ENCODE results near the gene KRT34. TPM values are rescaled to one million over a fixed set of nuclear protein-coding genes. Genes with fewer than 3 reads are reported as not detected.
"Not testable (repeated sequence)": the region's sequence is repeated elsewhere in the genome, so short reads cannot be mapped to it uniquely, and the experiment has no call there.

Gene KRT34
- total RNA-seq (2014; rRNA removed; shearing (Covaris generic); ENCODE audit: low replicate concordance) = 0.20 TPM in 1 of 2 replicates, not detected in the other

DNA sequence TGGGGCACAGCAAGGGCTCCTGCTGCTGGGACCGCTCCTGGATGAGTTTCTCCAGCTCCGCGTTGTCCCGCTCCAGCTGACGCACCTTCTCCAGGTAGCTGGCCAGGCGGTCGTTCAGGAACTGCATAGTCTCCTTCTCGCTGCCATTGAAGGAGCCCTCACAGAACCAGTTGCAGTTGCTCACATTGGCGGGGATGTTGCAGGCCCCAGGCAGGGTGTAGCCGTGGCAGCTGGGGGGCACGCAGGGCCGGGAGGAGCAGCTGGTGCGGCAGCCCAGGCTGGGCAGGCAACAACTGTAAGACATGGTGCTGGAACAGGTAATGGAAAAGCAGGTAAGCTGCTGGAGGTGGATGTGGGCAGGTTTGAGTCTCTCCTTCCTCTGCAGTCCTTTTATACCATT is at the start of gene KRT34:
KRT34 (minus strand) TSS at position 364 of the 400 bp plus-strand sequence; CDS start at position 304, 60 bp downstream.
- in situ Hi-C loops (cut with HindIII; ENCODE audit: low pct_unique_long_range_greater_than_20kb, low sequenced_read_pairs); DNase-seq (ENCODE audit: low read depth): not testable (repeated sequence)

DNA sequence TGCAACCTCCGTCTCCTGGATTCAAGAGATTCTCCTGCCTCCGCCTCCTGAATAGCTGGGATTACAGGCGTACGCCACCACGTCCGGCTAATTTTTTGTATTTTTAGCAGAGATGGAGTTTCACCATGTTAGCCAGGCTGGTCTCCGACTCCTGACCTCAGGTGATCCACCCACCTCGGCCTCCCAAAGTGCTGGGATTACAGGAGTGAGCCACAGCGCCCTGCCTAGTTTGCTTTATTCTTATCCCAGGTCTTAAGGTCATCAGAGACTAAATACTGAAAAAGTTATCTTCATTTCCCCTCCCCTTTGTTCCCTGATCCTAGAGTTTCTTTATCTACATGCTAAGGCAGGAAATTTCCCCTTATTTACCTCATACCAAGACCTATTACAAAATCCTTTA is 48.3 kb upstream of the KRT34 start:
- in situ Hi-C loops (cut with HindIII; ENCODE audit: low pct_unique_long_range_greater_than_20kb, low sequenced_read_pairs) = not testable (repeated sequence)

DNA sequence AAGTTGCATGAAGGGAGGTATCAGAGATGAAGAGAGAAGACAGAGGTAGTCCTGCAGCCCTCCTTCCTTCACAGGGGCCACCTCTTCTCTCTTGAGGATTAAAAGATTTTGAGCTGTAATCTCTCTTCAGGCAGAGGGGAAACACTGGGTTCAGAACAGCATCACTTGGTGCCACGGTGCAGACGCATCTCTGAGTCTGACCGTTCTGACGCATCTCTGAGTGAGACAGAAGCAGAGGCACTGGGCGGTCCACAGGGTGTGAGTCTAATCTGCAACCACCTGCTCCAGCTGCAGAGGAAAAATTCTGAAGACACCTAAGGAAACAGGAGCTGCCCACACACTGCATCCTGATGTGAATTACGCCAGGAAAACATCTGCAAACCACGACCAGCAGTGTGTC is 47.6 kb upstream of the KRT34 start:
- DNase-seq (ENCODE audit: low read depth) = no peak
- in situ Hi-C loops (cut with HindIII; ENCODE audit: low pct_unique_long_range_greater_than_20kb, low sequenced_read_pairs) = no loop called here

More for the DNA sequence above, 48.3 kb upstream of the KRT34 start:
- DNase-seq (ENCODE audit: low read depth) = not testable (repeated sequence)

DNA sequence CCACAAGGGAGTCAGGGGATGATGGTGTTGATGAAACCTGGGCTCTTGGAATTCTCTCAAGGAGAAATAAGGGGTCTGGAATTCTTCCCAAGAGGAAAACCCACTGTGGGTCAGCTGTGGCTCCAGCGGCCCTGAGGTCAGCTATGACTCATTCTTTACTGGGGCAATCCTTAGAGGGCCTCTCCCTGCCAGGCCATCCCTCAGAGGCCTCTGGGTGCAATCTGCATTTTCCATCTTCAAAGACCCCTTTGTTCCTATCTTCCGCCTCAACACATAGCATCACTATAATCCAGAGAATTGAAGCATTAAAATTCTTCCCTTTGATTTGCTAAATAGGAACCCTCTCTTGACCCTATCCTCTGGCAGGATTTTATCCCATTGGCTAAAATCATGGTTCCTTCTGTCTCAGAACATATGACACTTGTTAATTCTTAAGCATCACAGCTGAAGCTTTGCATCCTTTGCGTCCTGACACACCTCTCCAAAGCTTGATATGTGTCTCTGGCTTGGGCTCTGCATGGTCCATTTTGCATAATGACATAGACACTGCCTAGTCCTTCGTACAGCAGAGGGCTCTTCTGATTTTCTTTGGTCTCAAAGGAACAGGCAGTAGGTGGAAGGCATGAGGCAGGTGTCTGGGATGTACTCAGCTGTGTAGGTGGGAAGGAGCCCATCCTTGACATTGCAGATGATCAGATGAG is 46.6 kb upstream of the KRT34 start:
- in situ Hi-C loops (cut with HindIII; ENCODE audit: low pct_unique_long_range_greater_than_20kb, low sequenced_read_pairs) = no loop called here

DNA sequence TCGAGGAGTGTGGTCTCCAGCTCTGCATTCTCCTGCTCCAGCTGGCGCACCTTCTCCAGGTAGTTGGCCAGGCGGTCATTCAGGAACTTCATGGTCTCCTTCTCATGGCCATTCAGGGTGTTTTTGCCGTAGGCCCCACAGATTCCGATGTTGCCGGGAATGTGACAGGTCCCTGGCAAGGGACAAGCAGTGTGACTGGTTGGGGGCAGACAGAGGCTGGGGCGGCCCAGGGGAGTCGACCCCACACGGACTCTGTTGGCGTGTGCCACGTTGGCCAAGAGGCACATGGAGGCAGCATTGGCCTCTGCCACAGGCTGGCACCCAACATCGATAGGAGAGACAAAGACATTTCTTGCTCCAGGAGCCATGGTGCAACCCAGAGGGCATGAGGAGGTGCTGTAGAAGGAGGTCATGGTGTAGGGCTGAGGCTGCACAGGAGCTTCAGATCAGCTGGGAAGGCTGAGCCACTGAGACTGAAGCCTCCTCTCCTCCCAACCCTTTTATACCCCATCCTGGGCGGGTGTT is 42.1 kb upstream of the KRT34 start, which contains the start of gene KRT37:
KRT37 (minus strand) TSS at position 475 of the 525 bp plus-strand sequence; CDS start at position 413, 62 bp downstream.
- in situ Hi-C loops (cut with HindIII; ENCODE audit: low pct_unique_long_range_greater_than_20kb, low sequenced_read_pairs) = no loop called here
- no peak for DNase-seq (ENCODE audit: low read depth)

More for the DNA sequence above, 46.6 kb upstream of the KRT34 start:
- no peak for DNase-seq (ENCODE audit: low read depth)

DNA sequence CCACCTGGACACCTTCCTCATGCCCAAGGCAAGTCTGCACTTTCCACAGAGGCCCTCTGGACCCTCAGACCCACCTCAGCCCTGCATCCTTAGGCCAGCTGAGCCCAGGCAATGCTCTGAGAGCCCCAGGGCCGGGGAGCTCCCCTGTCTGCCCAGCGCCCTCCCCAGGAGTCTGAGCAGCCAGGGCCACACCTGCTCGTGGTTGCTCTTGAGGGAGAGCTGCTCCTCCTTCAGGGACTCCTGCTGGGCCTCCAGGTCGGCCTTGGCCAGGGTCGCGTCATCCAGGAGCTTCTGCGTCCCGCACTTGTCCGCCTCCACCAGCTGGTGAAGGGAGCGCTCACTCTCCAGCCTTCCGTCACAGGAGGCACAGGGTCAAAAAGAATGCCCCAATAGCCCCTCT is 40.5 kb upstream of the KRT34 start:
- in situ Hi-C loops (cut with HindIII; ENCODE audit: low pct_unique_long_range_greater_than_20kb, low sequenced_read_pairs); DNase-seq (ENCODE audit: low read depth): not testable (repeated sequence)

DNA sequence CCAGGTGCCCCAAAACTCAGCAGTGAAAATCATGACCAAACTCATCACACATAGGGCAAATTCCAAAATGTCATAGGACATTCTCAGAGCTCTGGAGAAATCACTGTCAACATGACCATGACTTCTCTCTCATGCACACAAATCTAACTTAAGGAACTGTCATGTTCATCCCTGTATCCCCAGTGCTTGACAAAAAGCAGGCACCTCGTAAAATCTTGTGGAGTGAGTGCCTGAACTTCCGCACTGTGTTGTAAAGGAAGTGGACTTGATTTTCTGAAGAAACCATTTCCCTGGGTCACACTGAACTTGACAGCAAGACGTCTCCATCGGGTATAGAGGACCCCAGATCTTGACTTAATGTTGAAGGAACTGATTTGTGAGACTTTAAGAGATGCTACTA is 39.5 kb upstream of the KRT34 start:
- DNase-seq (ENCODE audit: low read depth) = no peak
- in situ Hi-C loops (cut with HindIII; ENCODE audit: low pct_unique_long_range_greater_than_20kb, low sequenced_read_pairs) = no loop called here

DNA sequence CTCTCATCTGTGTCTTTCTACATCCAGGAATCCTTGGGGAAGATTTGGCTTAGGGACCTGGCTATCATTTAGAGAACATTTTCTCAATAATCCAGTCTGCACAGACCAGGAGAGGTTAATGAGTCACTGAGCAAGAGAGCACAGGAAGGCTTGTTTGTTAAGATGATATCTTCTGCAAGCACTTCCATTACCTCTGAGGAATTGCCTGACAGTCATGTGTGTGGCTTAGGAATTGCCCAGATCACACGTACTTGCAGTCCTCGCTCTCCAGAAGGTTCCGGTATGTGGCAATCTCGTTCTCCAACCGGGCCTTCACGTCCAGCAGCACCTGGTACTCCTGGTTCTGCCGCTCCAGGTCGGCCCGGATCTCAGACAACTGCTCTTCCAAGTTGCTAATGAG is 39.0 kb upstream of the KRT34 start:
- in situ Hi-C loops (cut with HindIII; ENCODE audit: low pct_unique_long_range_greater_than_20kb, low sequenced_read_pairs) = no loop called here
- DNase-seq (ENCODE audit: low read depth) = no peak

DNA sequence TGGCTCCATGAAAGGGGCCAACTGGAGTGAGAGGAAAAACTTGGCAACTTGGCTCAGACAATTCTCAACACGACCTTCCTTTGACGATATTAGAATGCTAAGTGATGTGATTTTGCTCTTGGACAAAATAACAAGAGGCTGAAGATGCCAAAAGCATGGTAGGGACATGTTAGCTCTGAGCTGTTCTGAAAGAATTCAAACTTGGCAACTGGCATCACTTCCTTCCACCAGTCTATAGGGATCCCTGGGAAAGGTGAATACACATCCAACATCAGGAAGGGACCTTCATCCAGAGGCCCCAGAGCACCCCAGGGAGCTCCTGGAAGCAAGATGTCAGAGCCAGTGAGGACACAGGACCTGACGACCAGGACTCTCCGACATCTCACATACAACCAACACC is 38.0 kb upstream of the KRT34 start:
- no peak for DNase-seq (ENCODE audit: low read depth)
- in situ Hi-C loops (cut with HindIII; ENCODE audit: low pct_unique_long_range_greater_than_20kb, low sequenced_read_pairs) = no loop called here

DNA sequence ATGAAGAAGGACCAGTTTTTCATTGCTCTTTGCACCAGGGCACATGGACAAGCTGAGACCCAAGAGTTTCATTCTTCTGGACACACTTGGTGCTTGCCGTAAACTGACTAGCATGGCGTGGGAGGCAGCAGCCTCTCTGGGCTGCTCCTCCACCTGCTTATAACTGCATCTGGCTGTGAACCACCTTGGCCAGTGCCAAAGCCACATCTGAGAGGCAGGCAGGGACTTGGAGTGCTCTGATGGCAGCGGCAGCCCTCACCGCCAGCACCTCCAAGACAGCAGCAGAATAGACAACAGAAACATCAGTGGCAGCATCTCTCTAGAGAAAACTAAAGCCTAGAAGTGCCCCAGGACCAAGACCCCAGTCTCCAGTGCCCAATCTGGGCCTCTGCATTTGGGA is 37.6 kb upstream of the KRT34 start:
- in situ Hi-C loops (cut with HindIII; ENCODE audit: low pct_unique_long_range_greater_than_20kb, low sequenced_read_pairs) = no loop called here

DNA sequence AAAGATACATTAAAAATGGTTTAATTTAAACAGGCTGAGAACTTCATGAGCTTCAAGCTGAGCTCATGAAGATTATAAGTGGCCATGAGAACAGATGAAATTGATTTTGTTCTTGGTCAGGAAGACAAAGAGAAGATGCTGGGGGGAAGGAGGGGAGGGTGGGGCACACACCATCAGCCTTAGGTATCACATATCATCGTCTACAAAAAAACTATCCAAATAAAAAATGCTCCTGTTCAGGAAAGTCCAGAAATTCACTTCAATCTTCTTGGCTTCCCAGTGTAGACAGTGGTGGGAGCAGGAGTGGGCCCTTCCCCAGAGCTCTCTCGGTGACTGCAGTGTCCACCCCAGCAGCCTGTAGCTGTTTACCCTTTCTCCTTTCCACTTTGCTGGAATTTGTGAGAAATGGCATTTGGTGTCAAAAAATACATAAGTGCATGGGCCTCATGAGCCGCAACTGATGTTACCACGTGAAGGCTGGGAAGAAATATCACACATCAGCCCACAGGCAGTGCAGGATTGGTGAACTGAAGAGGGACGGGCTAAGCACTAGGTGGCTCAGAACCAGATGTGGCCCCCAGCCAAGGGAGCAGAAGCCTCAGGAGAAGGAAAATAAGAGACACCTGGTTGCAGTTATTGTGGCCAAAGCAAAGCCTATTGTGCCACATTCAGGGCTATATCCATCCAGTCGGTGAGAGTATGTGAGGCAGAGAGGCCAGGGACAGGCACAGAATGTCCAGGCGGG is 36.2 kb upstream of the KRT34 start:
- DNase-seq (ENCODE audit: low read depth) = no peak
- in situ Hi-C loops (cut with HindIII; ENCODE audit: low pct_unique_long_range_greater_than_20kb, low sequenced_read_pairs) = no loop called here

More for the DNA sequence above, 37.6 kb upstream of the KRT34 start:
- DNase-seq (ENCODE audit: low read depth) = no peak

DNA sequence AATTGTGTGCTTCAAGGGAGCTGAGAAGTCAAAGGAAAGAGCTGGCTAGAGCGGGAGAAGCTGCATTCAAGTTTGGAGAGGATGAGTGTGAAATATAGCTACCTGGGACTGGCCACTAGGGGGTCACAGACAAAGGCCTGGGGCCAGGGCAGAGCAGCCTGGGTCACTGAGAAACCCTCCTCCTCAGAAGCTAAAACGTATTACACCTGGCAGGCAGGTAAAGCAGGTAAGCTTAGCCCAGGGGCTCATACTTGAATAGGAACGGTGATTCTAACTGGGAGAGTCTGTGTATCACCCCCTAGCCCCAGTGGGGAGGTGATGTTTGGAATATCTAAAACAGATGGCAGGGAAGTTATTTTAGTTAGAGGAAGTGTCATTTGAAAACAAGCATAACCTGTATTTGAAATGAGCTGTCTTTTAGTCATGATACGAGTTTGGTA is 35.5 kb upstream of the KRT34 start:
- in situ Hi-C loops (cut with HindIII; ENCODE audit: low pct_unique_long_range_greater_than_20kb, low sequenced_read_pairs) = no loop called here
- DNase-seq (ENCODE audit: low read depth) = no peak

DNA sequence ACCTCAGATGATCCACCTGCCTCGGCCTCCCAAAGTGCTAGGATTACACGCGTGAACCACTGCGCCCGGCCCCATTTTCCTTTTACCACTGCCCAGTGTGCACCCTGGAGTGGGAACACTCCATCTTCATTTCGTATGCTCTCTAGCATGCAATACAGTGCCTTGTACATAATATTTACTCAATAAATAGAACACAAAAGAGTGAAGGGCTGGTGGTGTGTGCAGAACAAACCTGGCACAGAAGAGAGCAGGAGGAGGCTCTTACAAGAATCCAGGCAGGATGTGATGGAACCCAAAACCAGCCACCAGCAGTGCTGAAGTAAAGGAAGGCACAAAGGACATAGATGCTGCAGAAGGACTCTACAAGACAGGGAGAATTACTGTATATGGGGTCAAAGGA is 35.0 kb upstream of the KRT34 start:
- in situ Hi-C loops (cut with HindIII; ENCODE audit: low pct_unique_long_range_greater_than_20kb, low sequenced_read_pairs) = no loop called here
- DNase-seq (ENCODE audit: low read depth) = no peak

DNA sequence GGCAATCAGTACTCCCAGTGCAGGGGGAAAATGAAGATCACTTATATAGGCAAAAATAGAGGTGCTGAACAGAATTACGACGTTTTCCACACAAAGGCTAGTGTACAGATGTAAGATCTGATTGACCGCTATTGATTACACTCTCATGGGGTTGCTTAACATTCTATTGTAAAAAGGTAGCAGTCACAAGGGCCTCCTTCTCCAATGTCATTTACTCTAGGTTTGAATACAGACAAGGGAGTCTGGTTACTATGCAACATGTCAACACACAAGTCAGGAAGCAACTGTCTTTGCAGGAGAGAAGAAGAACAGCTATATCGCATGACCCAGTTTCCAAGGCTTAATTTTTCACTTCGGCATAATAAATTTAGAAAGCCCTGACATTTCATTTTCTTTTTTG is 34.4 kb upstream of the KRT34 start:
- DNase-seq (ENCODE audit: low read depth) = no peak
- in situ Hi-C loops (cut with HindIII; ENCODE audit: low pct_unique_long_range_greater_than_20kb, low sequenced_read_pairs) = no loop called here

DNA sequence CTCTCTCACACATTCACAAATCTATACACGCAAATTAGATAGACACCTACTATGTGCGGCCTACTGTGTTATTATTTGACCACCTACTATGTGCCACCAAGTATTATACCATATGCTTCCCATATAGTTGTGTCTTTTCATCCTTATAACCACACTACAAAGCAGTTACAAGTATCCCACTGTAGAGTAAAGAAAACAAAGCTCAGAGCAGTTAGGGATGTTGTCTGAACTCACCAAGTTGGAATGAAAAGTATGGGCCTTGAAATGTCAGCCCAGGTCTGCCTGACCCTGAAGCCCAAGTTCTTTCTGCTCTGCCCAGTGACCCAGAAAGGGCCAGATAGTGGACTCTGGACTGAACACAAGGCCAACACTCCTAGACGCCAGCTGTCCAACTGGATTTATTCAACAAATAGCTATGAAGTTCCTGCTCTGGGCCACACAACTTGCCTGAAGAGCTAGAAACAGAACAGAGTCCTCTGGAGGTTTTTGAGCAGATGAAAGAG is 33.8 kb upstream of the KRT34 start:
- peak; percentile 72 for DNase-seq (ENCODE audit: low read depth)
- in situ Hi-C loops (cut with HindIII; ENCODE audit: low pct_unique_long_range_greater_than_20kb, low sequenced_read_pairs) = no loop called here

DNA sequence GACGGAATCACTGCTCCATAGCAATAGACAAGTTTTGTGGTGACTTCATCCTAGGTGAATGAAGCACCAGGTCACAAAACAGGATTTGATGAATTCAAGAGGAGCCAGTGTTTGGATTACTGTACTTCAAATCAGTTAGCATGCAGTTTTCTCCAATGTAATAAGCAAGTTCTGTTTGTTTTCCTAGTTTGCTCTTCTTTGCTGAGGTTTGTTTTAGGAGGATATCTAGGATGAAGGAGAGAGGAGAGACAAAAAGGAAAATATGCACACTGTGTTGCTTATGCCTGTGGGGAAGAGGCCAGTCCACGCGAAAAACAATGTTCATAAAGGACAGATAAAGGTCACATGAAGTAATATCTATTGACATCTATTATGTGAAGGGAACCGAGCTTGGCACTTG is 33.3 kb upstream of the KRT34 start:
- in situ Hi-C loops (cut with HindIII; ENCODE audit: low pct_unique_long_range_greater_than_20kb, low sequenced_read_pairs) = no loop called here

DNA sequence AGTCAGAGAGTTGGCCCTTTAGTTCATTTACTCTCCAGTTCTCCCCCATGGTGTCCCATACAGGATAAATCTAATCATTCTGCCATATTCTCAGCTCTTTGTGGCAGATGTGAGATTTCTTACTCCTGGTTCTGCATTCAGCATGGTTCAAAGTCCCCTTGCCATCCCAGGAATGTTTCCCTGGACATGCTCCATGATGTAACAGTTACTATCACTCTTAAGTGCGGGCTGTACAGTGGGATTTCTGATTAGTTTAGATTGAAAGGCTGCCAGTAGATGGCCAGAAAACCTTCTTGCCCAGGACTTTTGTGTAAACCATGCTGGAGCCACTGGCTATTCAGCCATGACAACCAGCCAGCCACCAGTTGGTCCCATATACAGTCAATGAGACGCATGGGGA is 31.9 kb upstream of the KRT34 start:
- in situ Hi-C loops (cut with HindIII; ENCODE audit: low pct_unique_long_range_greater_than_20kb, low sequenced_read_pairs) = no loop called here
- peak; percentile 55 for DNase-seq (ENCODE audit: low read depth)

More for the DNA sequence above, 33.3 kb upstream of the KRT34 start:
- peak; percentile 33 for DNase-seq (ENCODE audit: low read depth)

DNA sequence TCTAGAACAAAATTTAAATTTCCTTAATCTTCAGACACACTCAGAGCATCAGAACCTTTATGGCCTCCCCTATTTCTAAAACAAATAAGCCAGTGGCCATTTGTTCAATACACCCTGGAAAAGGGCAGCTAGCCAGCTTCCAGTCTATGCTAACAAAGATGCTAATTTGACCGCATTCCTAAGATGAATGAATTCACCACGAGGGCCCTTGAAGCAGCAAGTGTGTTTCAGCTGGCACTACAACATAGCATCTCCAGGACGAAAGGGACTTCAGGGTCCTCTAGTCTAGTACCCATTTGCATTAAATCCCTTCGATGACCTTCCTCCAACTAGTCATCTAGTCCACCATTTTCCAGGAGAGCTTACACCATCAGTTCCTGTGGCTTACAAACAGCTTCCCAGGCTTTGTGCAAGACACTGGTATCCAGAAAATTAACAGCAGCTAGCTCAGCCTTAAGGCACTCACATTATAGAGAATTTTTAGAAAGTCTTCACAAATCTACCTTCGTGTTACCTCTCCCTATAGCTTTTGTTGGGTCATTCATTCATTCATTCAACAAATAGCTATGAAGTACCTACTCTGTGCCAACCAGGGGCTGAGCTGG is 31.3 kb upstream of the KRT34 start:
- in situ Hi-C loops (cut with HindIII; ENCODE audit: low pct_unique_long_range_greater_than_20kb, low sequenced_read_pairs) = no loop called here
- no peak for DNase-seq (ENCODE audit: low read depth)
